ENCODE results near the gene VSIG2. TPM values are rescaled to one million over a fixed set of nuclear protein-coding genes. Genes with fewer than 3 reads are reported as not detected.

The VSIG2 gene, protein sequence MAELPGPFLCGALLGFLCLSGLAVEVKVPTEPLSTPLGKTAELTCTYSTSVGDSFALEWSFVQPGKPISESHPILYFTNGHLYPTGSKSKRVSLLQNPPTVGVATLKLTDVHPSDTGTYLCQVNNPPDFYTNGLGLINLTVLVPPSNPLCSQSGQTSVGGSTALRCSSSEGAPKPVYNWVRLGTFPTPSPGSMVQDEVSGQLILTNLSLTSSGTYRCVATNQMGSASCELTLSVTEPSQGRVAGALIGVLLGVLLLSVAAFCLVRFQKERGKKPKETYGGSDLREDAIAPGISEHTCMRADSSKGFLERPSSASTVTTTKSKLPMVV
- total RNA-seq (2022): 0.28 TPM in 1 of 2 replicates, not detected in the other
- Bru-seq, nascent RNA: percentile 26 among the genes with signal in this experiment
- percentile 17 among the genes with signal in this experiment for BruChase-seq, experiment 1, labeled RNA remaining after a 2-hour chase
- percentile 22 among the genes with signal in this experiment for BruChase-seq, experiment 2, labeled RNA remaining after a 6-hour chase
- long read RNA-seq: 0 reads

DNA sequence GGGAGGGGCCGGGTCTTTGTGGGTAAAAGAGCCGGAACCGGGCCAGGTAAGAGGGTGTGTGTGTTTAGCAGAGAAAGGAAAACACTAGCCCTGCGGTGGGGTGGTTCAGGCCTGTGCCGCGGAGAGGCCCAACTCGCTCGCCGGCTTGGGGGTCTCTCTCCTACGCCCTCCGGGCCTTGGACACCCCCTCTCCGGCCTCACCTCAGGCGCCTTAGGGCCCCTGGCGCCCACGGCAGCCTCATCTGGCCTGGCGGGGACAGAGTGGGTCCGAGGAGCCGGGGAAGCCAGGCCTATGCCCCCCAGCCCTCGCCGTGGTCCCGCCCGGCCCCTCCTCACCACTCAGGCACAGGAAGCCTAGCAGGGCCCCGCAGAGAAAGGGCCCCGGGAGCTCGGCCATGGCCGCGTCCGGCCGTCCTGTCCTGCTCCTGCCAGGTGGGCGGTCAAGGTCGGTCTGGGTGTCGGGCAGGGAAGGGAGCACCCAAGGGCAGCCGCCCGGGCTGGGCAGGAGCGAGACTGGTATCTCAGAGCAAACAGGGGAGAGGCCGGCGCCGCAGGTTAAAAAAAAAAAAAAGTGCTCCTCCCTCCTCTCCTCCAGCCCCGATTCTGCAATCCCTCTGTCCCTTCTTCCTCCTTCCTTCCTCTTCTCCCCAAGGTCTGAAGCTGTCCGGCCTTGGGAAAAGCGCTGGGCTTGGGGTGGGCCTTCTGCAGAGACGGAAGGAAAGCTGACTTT is at the start of gene VSIG2:
TSS of gene VSIG2 (minus strand) at position 515 of the 730 bp plus-strand sequence. CDS start at position 397, 118 bp downstream.
- H3K4me3 Mint-ChIP-seq (ENCODE audit: unreplicated experiment): no peak within 1 kb of the TSS
- POLR2A ChIA-PET: no interaction called here

DNA sequence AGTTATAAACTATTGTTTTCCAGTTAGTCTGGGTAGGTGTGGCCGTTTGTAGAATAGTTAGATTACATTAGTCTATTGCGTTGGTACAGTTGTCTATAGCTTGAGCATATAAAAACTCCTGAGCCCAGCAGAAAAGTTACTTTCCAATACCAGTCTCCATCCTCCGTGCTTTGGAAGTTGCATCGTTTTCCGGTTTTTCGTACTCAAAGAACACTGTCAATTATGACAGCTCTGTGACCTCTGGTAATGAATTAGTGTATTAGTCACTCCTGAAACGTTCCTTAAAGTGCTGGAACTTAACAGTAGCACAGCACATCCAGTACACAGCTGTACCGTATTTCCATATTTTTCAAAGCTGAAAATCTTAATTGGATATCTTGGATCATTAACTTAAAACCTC is 49.0 kb upstream of the VSIG2 start:
- intact Hi-C loops (cut with micrococcal nuclease; ENCODE audit: unreplicated experiment): no loop called here
- TF ChIP-seq, protein P1, sequence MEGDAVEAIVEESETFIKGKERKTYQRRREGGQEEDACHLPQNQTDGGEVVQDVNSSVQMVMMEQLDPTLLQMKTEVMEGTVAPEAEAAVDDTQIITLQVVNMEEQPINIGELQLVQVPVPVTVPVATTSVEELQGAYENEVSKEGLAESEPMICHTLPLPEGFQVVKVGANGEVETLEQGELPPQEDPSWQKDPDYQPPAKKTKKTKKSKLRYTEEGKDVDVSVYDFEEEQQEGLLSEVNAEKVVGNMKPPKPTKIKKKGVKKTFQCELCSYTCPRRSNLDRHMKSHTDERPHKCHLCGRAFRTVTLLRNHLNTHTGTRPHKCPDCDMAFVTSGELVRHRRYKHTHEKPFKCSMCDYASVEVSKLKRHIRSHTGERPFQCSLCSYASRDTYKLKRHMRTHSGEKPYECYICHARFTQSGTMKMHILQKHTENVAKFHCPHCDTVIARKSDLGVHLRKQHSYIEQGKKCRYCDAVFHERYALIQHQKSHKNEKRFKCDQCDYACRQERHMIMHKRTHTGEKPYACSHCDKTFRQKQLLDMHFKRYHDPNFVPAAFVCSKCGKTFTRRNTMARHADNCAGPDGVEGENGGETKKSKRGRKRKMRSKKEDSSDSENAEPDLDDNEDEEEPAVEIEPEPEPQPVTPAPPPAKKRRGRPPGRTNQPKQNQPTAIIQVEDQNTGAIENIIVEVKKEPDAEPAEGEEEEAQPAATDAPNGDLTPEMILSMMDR (IDR thresholded peaks at IDR 0.05; ENCODE audit: insufficient read depth in 1 of 2, low read depth in 1 of 2, low read length in 1 of 2, severe bottlenecking in 1 of 2, unreplicated experiment in 1 of 2): no peak
- TSS peak; percentile 72 for BruUV-seq (replicated peaks)
- Histone ChIP-seq H3K9me3 (no peaks in the 10 kb centered on the region), H3K4me1 (peaks cover 17% of the 10 kb centered on the region), H3K36me3 (ENCODE audit: control insufficient read depth, insufficient read depth, low read length) (no peaks in the 10 kb centered on the region), H3K4me3 (ENCODE audit: low read depth, low read length) (peak overlapping the region; percentile 96), H3K27me3 (replicated peaks; ENCODE audit: control insufficient read depth, insufficient read depth, low read length) (no peaks in the 10 kb centered on the region)
- CTCF ChIA-PET: interaction anchor here (0.9 to 4.5 kb wide), 3 partner anchors 8 to 42 kb away, joined by 3 to 36 read pairs (median 10); no protein-coding TSS in a partner anchor
- Mint-ChIP-seq H3K9me3 (ENCODE audit: unreplicated experiment) (no peaks in the 10 kb centered on the region), H3K27ac (ENCODE audit: unreplicated experiment) (peak overlapping the region; percentile 65), H3K4me3 (ENCODE audit: unreplicated experiment) (peak overlapping the region; percentile 81), H3K4me1 (ENCODE audit: low read depth, unreplicated experiment) (peaks cover 25% of the 10 kb centered on the region), H3K36me3 (ENCODE audit: insufficient read depth, unreplicated experiment) (peaks cover 13% of the 10 kb centered on the region), H3K27me3 (ENCODE audit: insufficient read depth, unreplicated experiment) (no peaks in the 10 kb centered on the region)
- no peak for DNase-seq
- POLR2A ChIA-PET: interaction anchor here (0.5 to 1.4 kb wide), 2 partner anchors 35 to 55 kb away, joined by 3 to 6 read pairs; no protein-coding TSS in a partner anchor

More for the DNA sequence above, at the start of gene VSIG2:
- CTCF ChIA-PET: interaction anchor here (1.8 kb wide), 1 partner anchor 11 kb away, joined by 9 read pairs; the partner anchor contains the start of gene ESAM
- DNase-seq: no peak
- no peaks in the 10 kb centered on the region for H3K36me3 ChIP-seq (ENCODE audit: control insufficient read depth, insufficient read depth, low read length)
- BruUV-seq (replicated peaks): no TSS peak
- intact Hi-C loops (cut with micrococcal nuclease; ENCODE audit: unreplicated experiment): no loop called here
- H3K9me3 Mint-ChIP-seq (ENCODE audit: unreplicated experiment): no peaks in the 10 kb centered on the region
- H3K4me1 ChIP-seq: peaks cover 25% of the 10 kb centered on the region
- H3K27me3 Mint-ChIP-seq (ENCODE audit: insufficient read depth, unreplicated experiment): no peaks in the 10 kb centered on the region
- no peaks in the 10 kb centered on the region for H3K36me3 Mint-ChIP-seq (ENCODE audit: insufficient read depth, unreplicated experiment)
- peaks cover 24% of the 10 kb centered on the region for H3K4me1 Mint-ChIP-seq (ENCODE audit: low read depth, unreplicated experiment)
- H3K9me3 ChIP-seq: no peaks in the 10 kb centered on the region
- H3K4me3 ChIP-seq (ENCODE audit: low read depth, low read length): no peak within 1 kb of the TSS
- no peak within 1 kb of the TSS for H3K27ac Mint-ChIP-seq (ENCODE audit: unreplicated experiment)
- H3K27me3 ChIP-seq (replicated peaks; ENCODE audit: control insufficient read depth, insufficient read depth, low read length): no peaks in the 10 kb centered on the region
- TF ChIP-seq, protein P1 (IDR thresholded peaks at IDR 0.05; ENCODE audit: insufficient read depth in 1 of 2, low read depth in 1 of 2, low read length in 1 of 2, severe bottlenecking in 1 of 2, unreplicated experiment in 1 of 2): no peak
